HepG2 (cell line): ENCODE measurements around the gene DPEP3. TPM values are rescaled to one million over a fixed set of nuclear protein-coding genes. Genes with fewer than 3 reads are reported as not detected.

Experiments
- ATF7 ChIP-seq, 2 experiments: fragments of 450-650 bp in 1 of 2; sonication (generic) in 1 of 2; formaldehyde crosslinking in 1 of 2; IDR thresholded peaks; 2 replicates each; pipeline versions ENCODE4 v1.4.0 to v1.6.1; 2016 to 2020; ENCODE audit warnings: antibody characterized with exemption in 1 of 2, mild to moderate bottlenecking in 1 of 2, missing genetic modification reagents in 1 of 2
- FOXK2 ChIP-seq: fragments of 450-650 bp; IDR thresholded peaks from 2 replicates; pipeline ENCODE4 v1.6.1; 2016
- JDP2 ChIP-seq: sonication (generic); formaldehyde crosslinking; IDR thresholded peaks from 2 replicates; pipeline ENCODE4 v1.8.1; 2022; ENCODE audit warnings: missing genetic modification reagents, borderline replicate concordance
- KLF13 ChIP-seq: sonication (generic); formaldehyde crosslinking; IDR thresholded peaks from 2 replicates; pipeline ENCODE4 v1.4.0; 2020; ENCODE audit warnings: mild to moderate bottlenecking, missing genetic modification reagents
- NCOA2 ChIP-seq: sonication (generic); formaldehyde crosslinking; IDR thresholded peaks from 2 replicates; pipeline ENCODE4 v1.8.0; 2022; ENCODE audit warnings: inconsistent platforms
- SALL2 ChIP-seq: sonication (generic); formaldehyde crosslinking; IDR thresholded peaks from 2 replicates; pipeline ENCODE4 v1.8.1; 2023; ENCODE audit warnings: mild to moderate bottlenecking, missing genetic modification reagents, inconsistent platforms
- STAT5B ChIP-seq: sonication (generic); formaldehyde crosslinking; IDR thresholded peaks from 2 replicates; pipeline ENCODE4 v1.4.0; 2020; ENCODE audit warnings: missing genetic modification reagents
- TOPORS ChIP-seq: sonication (generic); formaldehyde crosslinking; IDR thresholded peaks from 2 replicates; pipeline ENCODE4 v1.8.0; 2023; ENCODE audit warnings: mild to moderate bottlenecking, missing genetic modification reagents
- YY1 ChIP-seq: IDR thresholded peaks from 2 replicates; pipeline ENCODE4 v1.6.1; 2011; ENCODE audit warnings: low read length, low read depth, moderate library complexity, mild to moderate bottlenecking; ENCODE audit not compliant: insufficient read depth, insufficient replicate concordance
- ZNF318 ChIP-seq: sonication (generic); formaldehyde crosslinking; IDR thresholded peaks from 2 replicates; pipeline ENCODE4 v1.4.0; 2020; ENCODE audit warnings: mild to moderate bottlenecking, missing genetic modification reagents
- ZNF558 ChIP-seq: sonication (generic); formaldehyde crosslinking; IDR thresholded peaks from 2 replicates; pipeline ENCODE4 v1.9.0; 2022; ENCODE audit warnings: mild to moderate bottlenecking, missing genetic modification reagents, borderline replicate concordance
- ZNF652 ChIP-seq: IDR thresholded peaks from 2 replicates; pipeline ENCODE4 v1.6.1; 2016; ENCODE audit warnings: low read depth, borderline replicate concordance
- ZNF775 ChIP-seq: sonication (generic); formaldehyde crosslinking; IDR thresholded peaks from 2 replicates; pipeline ENCODE4 v1.4.0; 2020; ENCODE audit warnings: missing genetic modification reagents, mild to moderate bottlenecking, moderate library complexity, borderline replicate concordance
- polyA plus RNA-seq, 8 experiments: library from polyadenylated mRNA; depleted of rRNA in 3 of 8; stranded (reverse) in 7 of 8; unstranded in 1 of 8; fragments of >200 nt; fragmentation: Illumina TruSeq in 4 of 8; extraction: Trizol in 4 of 8; gene quantifications; 2 replicates each; pipeline versions ENCODE4 v1.2.1 to v1.2.3, GENCODE V29; 2011 to 2016; ENCODE audit warnings: low read depth in 4 of 8, missing spikeins in 1 of 8, mixed read lengths in 1 of 8; ENCODE audit not compliant: insufficient read depth in 1 of 8
- total RNA-seq, 5 experiments: library from RNA; depleted of rRNA; stranded (reverse); fragments of >200 nt; fragmentation: Illumina TruSeq; extraction: Trizol; gene quantifications; 2 replicates each; pipeline ENCODE4 v1.2.3, GENCODE V29; 2016; ENCODE audit warnings: low read depth in 1 of 5
- TF ChIP-seq, protein P1 (sequence below): sonication (generic); formaldehyde crosslinking; IDR thresholded peaks from 2 replicates; pipeline ENCODE4 v1.4.0; 2020; ENCODE audit warnings: missing genetic modification reagents

DPEP3 gene
- total and polyA plus RNA-seq, 2 of the 13 experiments (the other 11 are each of a cell fraction or from before 2014, with no cell fraction given): not detected

- TF ChIP-seq TOPORS (CRISPR knock-in tag) (peak; percentile 98), SALL2 (CRISPR knock-in tag) (peak; percentile 91), JDP2 (CRISPR knock-in tag) (no peak), STAT5B (CRISPR knock-in tag) (peak; percentile 8; the same call in 1 of the 2 replicates), KLF13 (CRISPR knock-in tag) (peak; percentile 60; the same call in 1 of the 2 replicates), NCOA2 (CRISPR knock-in tag) (peak; percentile 59), ZNF558 (CRISPR knock-in tag) (peak; percentile 65; the same call in 1 of the 2 replicates), ZNF318 (CRISPR knock-in tag) (peak; percentile 55), ZNF775 (no peak), FOXK2 (peak; percentile 95), ZNF652 (CRISPR knock-in tag) (peak; percentile 63; the same call in 1 of the 2 replicates), YY1 (peak; percentile 93), ATF7 (IDR thresholded peaks at IDR 0.05) (peak; percentile 97), ATF7 (CRISPR knock-in tag; IDR thresholded peaks at IDR 0.05) (peak; percentile 93)
- TF ChIP-seq, protein P1, sequence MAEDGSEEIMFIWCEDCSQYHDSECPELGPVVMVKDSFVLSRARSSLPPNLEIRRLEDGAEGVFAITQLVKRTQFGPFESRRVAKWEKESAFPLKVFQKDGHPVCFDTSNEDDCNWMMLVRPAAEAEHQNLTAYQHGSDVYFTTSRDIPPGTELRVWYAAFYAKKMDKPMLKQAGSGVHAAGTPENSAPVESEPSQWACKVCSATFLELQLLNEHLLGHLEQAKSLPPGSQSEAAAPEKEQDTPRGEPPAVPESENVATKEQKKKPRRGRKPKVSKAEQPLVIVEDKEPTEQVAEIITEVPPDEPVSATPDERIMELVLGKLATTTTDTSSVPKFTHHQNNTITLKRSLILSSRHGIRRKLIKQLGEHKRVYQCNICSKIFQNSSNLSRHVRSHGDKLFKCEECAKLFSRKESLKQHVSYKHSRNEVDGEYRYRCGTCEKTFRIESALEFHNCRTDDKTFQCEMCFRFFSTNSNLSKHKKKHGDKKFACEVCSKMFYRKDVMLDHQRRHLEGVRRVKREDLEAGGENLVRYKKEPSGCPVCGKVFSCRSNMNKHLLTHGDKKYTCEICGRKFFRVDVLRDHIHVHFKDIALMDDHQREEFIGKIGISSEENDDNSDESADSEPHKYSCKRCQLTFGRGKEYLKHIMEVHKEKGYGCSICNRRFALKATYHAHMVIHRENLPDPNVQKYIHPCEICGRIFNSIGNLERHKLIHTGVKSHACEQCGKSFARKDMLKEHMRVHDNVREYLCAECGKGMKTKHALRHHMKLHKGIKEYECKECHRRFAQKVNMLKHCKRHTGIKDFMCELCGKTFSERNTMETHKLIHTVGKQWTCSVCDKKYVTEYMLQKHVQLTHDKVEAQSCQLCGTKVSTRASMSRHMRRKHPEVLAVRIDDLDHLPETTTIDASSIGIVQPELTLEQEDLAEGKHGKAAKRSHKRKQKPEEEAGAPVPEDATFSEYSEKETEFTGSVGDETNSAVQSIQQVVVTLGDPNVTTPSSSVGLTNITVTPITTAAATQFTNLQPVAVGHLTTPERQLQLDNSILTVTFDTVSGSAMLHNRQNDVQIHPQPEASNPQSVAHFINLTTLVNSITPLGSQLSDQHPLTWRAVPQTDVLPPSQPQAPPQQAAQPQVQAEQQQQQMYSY (CRISPR knock-in tag): peak; percentile 61; the same call in 1 of the 2 replicates
Measured at GRCh38 chr16:68022728-68023537, 42.6 kb upstream of the DPEP3 start, which contains the start of the genes DDX28 and DUS2 (continued).
